ENCODE results near the gene ZNF865.

ZNF865 gene

GRCh38 chr19:55609326-55609725, 3.9 kb downstream of the ZNF865 start:
- no peak for DNase-seq

GRCh38 chr19:55611300-55611982, 6.0 kb downstream of the ZNF865 start:
- no peak for DNase-seq

GRCh38 chr19:55611983-55612645, 6.7 kb downstream of the ZNF865 start:
- no peak for DNase-seq

GRCh38 chr19:55613396-55613795, 7.9 kb downstream of the ZNF865 start:
- DNase-seq, result no peak

- DNase-seq, result no peak
These were observed 8.7 kb downstream of the ZNF865 start for GRCh38 chr19:55613930-55614710.

- no peak for DNase-seq
These were observed 9.5 kb downstream of the ZNF865 start for GRCh38 chr19:55614711-55615542.

GRCh38 chr19:55615543-55616394, 10.3 kb downstream of the ZNF865 start:
- DNase-seq, result no peak

GRCh38 chr19:55616395-55616875, 11.0 kb downstream of the ZNF865 start:
- DNase-seq, result no peak

GRCh38 chr19:55617426-55617825, 12.0 kb downstream of the ZNF865 start:
- no peak for DNase-seq

- DNase-seq, result no peak
These were observed 13.0 kb downstream of the ZNF865 start for GRCh38 chr19:55618426-55618825.

GRCh38 chr19:55619286-55619685, 13.8 kb downstream of the ZNF865 start:
- DNase-seq, result no peak

- no peak for DNase-seq
These were observed 15.2 kb downstream of the ZNF865 start for GRCh38 chr19:55620410-55621204.

GRCh38 chr19:55621205-55621672, 15.8 kb downstream of the ZNF865 start:
- no peak for DNase-seq

GRCh38 chr19:55621673-55622231, 16.3 kb downstream of the ZNF865 start:
- no peak for DNase-seq

GRCh38 chr19:55622242-55622969, 17.0 kb downstream of the ZNF865 start:
- DNase-seq, result no peak

GRCh38 chr19:55623130-55623529, 17.7 kb downstream of the ZNF865 start:
- DNase-seq, result no peak

GRCh38 chr19:55623561-55623960, 18.1 kb downstream of the ZNF865 start:
- no peak for DNase-seq

GRCh38 chr19:55624109-55625003, 18.9 kb downstream of the ZNF865 start, which contains the start of gene ZNF784:
Gene ZNF784 (minus strand): TSS chr19:55624566. CDS start chr19:55624561, 5 bp downstream.
- peak; percentile 91 for DNase-seq

- DNase-seq, result no peak
These were observed 19.5 kb downstream of the ZNF865 start for GRCh38 chr19:55625004-55625326.
